ENCODE results near the gene CLDN3.
"Not testable (repeated sequence)": the region's sequence is repeated elsewhere in the genome, so short reads cannot be mapped to it uniquely, and the experiment has no call there.

CLDN3 gene

DNA sequence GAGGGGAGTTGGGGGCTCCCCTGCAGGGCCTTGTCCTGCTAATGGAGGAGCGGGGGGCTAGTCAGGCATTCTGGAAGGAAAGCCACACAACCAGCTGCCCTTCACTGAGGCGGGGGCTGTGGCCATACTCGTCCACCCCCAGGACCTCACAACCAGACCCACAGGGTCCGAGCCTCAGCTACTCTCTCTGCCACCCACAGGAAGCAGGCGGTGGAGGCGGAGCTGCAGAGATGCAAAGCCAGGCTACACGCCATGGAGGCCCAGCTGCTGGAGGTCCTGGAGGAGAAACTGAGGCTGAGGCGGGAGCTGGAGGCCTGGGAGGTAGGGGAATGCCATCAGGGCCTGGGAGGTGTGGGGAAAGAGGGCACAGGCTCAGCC, 34.6 kb downstream of the CLDN3 start:
- no peak for DNase-seq

DNA sequence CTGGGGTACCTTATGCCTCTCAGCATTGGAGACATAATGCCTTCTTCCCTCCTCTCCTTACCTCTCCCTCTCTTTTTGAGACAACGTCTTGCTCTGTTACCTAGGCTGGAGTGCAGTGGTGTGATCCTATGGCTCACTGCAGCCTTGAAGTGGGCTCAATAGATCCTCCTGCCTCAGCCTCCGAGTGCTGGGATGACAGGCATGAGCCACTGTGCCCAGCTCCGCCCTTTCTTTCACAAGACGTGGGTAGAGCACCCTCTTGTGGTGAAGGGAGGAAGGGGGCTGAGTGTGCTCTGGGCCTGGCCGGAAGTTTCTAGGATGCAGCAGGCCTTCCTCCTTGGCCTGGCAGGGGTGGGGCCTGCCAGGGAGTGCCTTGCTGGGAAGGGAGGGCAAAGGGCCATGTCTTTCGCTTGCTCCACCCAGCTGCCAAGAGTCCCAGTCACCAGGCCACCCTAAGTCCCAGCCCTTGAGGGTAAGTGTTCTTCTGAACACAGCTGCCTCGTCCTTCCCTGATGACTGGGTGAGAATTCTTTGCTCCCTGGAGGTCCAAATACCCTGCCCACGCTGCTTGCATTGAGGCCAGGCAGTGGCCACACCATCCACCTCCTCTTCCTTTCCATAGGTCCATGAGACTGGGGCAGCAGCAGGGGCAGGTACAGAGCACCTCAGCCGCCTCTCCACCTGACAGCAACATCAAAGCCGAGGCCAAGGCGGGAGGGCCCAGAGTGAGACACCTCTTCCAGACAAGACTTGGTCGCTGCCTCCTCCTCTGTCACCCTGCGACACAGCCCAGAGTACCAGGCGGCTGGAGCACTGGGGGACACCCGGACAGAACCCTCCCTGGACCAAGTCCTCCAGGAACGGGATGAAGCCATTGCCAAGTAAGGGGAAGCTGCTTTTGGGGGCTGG, 35.2 kb downstream of the CLDN3 start:
- DNase-seq = no peak

DNA sequence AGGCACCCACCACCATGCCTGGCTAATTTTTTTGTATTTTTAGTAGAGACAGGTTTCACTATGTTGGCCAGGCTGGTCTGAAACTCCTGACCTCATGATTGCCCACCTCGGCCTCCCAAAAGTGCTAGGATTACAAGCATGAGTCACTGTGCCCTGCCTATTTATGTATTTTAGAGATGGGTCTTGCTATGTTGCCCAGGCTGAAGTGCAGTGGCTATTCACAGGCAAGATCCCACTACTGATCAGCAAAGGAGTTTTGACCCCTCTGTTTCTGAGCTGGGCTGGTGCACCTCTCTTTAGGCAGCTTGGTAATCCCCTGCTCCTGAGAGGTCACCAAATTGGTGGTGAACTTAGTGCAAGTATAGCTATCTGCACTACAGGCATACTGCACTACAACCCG, 37.7 kb downstream of the CLDN3 start:
- DNase-seq = no peak

DNA sequence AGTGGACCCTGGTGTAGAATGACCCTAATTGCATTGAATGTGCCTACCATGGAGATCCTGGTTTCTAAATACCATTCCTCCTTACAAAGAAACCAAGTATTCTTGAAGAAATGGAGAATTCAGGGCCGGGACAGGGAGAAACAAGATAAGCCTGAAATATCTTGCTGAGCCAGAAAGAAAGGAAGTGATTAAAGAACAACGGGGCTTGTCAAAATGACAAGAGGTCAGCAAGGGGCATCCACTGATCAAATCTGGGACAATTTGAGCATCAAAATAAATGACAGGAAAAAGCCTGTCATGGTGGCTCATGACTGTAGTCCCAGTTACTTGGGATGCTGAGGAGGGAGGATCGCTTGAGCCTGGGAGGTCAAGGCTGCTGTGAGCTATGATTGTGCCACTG, 39.6 kb downstream of the CLDN3 start:
- DNase-seq = no peak

DNA sequence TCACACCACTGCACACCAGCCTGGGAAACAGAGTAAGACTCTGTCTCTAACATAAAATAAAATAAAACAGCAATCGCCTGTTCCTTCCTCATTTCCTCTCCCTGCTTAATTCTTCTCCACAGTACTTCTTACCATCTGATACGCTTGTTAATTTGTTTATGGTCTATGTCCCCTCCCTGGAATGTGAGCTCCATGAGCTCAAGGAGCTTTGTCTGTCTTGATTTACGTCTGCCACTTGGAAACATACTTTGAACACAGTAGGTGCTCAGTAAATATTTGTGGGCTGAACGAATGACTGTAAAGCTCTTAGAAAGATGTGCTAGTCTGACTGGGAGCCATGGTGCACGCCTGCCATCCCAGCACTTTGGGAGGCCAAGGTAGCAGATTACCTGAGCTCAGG, 41.5 kb downstream of the CLDN3 start:
- DNase-seq = no peak

DNA sequence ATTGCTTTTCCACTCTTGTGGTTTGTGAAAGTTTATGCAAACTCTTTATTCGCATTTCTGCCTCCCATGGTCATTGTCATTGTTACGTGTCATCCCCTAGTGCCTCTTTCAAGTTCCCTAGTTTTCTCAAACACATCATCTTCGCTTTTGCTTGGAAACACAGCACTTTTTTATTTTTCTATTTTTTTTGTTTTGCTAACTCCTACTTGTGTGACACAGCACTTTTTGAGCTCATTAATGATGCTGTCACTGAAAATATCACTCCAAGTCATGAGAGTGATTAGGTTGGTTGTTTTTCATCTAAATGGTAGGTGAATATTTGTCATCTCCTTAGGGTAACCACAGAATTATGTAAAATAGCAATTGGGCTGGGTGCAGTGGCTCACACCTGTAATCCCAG, 42.1 kb downstream of the CLDN3 start:
- no peak for DNase-seq

DNA sequence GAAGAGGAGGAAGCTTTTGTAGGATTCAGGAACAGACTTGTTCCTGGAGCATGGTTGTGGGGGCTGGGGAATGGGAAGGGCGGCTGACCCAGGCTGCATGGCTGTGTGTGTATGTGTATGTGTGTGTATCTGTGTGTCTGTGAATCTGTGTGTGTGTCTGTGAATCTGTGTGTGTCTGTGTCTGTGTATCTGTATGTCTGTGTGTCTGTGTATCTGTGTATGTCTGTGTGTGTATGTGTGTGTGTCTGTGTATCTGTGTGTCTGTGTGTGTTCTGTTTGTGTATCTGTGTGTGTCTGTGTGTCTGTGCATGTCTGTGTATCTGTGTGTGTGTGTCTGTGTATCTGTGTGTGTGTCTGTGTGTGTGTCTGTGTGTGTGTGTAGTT, 44.0 kb downstream of the CLDN3 start:
- DNase-seq = no peak

DNA sequence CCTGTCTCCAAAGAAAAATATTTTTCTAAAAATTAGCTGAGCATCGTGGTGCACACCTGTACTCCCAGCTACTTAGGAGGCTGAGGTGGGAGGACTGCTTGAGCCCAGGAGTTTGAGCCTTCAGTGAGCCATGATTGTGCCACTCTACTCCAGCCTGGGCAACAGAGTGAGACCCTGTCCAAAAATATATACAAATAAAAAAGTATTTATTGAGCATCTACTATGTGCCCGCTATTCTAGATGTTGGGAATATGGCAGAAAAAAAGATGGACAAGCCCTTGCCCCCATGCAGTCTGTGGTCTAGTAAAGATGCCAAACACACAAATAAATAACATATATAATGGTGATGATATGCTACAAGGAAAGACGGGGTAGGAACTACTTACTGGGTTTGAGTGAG, 46.3 kb downstream of the CLDN3 start:
- no peak for DNase-seq

DNA sequence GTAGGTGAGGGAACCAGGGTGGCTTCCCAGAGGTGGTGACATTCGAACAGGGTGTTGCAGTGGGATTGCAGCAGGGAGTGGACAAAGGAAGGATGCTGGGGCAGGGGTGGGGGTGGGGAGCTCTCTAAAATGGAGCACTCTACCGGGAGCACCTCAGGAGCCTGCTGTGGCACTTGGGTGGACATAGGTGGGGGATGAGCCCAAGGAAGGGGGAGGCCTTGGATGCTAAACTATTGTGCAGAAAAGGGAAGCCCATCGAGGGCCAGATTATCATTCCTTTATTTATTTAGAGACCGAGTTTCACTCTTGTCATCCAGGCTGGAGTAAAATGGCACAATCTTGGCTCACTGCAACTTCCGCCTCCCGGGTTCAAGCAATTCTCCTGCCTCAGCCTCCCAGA, 47.3 kb downstream of the CLDN3 start:
- no peak for DNase-seq

DNA sequence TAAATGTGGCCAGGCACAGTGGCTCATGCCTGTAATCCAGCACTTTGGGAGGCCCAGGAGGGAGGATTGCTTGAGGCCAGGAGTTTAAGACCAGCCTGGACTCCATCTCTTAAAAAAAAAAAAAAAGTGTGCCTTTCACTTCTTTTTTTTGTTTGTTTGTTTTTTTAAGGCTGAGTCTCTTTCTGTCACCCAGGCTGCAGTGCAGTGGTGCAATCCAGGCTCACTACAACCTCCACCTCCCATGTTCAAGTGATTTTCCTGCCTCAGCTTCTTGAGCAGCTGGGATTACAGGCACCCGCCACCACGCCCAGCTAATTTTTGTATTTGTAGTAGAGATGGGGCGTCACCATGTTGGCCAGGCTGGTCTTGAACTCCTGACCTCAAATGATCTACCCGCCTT, 47.9 kb downstream of the CLDN3 start:
- DNase-seq = not testable (repeated sequence)

DNA sequence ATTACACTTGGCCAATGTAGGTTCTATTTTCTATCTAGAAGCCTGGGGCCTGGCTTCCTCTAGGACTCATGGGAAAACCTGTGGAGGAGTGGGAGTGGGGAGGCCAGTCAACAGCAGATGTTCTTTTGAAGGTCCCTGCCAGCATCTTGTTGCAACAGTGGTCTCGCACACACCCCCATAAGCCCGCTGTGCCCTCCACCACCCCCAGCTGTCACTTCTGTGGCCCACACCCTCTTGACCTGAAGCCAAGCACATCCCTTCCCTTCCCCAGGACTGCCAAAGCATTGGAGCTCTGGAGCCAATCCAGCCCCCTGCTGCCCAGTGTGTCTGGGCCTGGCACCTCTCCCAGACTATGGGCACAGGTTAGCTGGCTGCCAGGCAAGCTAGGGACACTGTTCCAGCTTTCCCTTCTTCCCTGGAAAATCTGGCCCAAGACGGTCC, 48.7 kb downstream of the CLDN3 start:
- no peak for DNase-seq

DNA sequence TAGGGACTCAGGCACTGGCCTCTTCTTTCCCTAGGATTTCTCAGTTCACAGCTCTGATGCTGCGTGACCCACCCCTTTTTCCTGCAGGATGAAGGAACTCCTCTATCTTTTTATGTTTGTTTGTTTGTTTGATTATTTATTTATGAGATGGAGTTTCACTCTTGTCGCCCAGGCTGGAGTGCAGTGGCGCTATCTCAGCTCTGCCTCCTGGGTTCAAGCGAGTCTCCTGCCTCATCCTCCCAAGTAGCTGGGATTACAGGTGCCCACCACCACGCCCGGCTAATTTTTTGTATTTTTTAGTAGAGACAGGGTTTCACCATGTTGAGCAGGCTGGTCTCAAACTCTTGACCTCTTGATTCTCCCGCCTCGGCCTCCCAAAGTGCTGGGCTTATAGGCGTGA, 49.6 kb downstream of the CLDN3 start:
- not testable (repeated sequence) for DNase-seq

DNA sequence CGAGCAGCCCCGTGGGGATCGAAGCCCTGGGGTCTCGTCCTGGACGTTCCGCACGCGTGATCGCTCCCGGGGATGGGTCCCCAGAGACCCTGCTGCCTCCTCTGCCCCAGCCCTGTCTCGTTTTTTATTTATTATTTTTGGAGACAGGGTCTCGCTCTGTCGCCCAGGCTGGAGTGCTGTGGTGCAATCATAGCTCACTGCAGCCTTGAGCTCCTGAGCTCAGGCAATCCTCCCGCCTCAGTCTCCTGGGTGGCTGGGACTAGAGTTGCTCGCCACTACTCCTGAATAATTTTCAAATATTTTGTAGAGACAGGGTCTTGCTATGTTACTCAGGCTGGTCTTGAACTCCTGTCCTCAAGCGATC, 50.3 kb downstream of the CLDN3 start:
- no peak for DNase-seq
